ENCODE measurements around the gene PID1.
"Not testable (repeated sequence)": the region's sequence is repeated elsewhere in the genome, so short reads cannot be mapped to it uniquely, and the experiment has no call there.

Gene PID1

DNA sequence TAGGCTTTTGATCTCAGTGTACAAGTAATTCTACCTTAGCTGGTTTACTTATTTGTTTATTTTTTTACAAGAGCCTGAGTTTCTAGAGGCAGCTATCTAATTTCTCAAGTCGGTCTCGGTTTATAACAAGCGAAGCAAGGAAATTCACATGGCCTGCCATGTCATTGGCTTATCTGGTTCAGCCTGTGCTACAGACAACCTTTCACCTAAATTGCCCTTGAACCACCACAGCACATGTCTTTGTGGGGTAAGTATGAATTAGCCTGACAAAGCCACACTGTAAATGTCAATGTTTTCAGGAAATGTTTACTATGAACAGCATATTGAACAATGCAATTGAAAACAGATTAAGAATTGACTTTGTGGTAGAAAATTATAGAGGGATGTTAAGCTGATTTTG is 167.1 kb downstream of the PID1 start:
- no peak for DNase-seq

DNA sequence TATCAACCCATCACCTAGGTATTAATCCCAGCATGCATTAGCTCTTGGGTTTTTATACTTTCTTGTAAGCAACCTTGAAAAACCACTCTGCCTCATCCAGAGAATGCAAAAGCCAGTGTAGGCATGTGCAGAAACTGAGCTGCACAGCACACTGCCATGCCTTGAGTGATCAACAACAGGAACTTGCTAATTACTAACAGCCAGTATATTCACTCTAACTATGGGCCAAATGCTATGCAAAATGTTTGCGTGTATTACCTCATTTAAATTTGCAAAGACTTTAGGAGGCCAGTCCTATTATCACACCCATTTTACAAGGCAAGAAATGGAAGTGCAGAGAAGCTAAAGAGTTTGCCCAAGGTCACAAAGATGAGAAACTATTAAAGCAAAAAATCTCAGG is 169.8 kb downstream of the PID1 start:
- DNase-seq = no peak

DNA sequence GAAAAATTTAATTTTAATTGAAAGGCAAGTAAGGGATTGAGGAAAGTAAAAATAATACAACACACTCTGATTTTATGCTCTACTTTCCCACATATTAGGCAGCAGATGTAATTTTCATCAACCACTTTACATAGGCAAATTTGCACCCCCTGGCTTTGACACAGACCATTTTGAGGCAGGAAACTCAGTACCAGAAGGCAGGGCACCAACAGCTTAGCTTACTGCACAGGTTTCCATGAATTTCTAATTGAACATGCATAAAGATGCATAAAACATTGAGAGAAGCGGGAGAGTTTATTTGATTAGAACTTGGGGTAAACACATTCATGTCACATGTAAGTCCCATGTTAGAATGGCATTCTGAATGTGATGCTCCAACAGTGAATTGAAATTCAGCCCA is 171.9 kb downstream of the PID1 start:
- DNase-seq = no peak

DNA sequence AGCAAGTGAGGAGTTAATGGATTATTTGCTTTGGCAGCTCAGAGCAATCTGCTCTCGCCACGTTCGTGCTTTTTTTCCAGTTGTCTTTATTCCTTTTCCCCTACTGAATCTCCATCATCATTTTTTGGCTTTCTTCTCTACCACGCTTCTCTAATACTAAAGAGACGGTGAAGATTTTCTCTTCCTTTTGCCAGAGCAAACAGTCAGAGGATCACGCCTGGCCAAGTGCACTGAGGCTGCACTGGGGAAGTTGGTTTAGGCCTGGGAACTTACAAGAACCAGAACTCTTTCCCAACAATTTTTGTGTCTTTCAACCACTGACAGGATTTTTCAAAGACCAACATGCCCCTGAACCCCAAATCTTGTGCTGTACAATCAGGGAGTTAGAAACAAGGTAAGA is 172.3 kb downstream of the PID1 start:
- DNase-seq = no peak

DNA sequence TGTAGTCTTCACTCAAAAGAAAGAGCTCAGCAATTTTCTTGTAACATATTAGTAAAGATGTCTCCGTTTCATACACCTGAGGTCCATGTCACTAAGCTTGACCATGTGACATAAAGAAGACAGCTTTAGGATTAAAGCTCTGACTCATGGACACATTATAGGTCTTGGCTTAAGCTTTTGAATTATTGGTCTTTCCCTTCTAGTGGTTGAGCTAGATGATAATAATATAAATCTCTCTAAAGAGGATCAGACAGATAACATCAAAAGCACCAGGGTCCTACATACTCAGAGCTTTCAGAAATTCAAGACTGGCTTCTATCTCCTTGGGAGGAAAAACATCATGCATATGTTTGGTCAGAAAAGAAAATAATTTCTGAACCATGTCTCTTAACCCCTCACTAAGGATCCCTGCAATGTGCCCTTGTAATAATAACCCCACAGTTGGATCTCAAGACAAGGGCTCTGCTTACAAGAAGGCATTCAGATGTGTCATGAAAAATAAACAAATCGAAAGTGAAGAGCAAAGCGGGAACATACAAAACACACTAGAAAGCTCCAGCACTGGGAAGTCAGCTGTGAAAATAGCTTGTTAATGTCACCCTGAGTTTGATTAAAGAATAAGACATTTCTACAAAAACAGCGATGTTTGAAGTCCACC is 174.5 kb downstream of the PID1 start:
- DNase-seq = no peak

DNA sequence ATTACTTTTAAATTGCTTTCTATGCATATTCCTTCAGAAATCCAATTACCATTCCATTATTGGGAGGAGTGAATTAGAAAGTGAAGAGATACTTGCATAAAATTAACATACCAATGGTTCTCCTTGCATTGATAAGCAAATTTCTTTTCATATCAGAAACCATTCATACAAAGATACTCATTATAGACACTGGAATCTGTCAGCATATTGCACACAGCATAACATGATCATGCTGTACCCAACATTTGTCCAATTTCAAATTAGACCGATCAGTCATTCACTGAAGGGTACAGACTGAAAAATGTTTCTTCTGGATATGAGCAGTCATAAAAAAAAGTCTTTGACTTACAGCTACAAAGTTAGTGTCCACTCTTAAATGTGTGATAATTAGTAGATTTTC is 175.6 kb downstream of the PID1 start:
- no peak for DNase-seq

DNA sequence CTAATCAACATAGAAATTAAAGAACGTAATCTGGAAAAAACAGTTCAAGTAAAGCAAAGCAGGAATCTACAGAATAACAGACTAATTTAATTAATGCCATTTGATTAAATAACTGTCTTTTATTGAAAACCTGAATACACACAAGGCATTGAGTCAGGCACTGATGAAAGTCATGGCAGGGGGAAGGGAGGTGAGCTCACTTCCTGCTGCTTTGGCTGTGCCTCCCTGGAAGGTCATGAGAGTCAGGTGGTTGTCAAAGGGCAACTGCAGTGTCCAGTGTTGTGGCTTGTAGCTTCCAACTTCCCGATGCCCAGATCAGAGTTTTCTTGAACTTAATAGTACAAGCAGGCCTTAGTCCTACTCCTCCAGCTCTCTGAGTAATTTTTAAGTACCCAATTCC is 180.9 kb downstream of the PID1 start:
- DNase-seq = no peak

DNA sequence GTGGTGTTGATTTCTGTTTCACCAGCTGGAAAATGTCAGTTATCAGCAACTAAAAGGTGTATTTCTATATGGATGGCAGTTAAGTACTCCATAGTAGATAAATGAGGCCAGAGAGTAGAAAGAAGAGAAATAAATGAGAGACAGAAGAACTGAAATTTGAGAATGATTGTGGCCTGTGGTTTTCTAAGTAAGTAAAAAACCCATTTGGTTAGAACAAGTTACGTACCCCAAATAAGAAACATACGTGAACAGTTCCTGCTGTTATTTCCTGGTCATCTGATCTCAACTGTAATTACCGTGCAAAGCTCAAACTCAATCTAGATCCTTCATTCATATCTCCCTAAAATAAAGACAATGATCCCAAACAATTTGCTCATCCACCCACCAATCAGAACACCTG is 181.3 kb downstream of the PID1 start:
- no peak for DNase-seq

DNA sequence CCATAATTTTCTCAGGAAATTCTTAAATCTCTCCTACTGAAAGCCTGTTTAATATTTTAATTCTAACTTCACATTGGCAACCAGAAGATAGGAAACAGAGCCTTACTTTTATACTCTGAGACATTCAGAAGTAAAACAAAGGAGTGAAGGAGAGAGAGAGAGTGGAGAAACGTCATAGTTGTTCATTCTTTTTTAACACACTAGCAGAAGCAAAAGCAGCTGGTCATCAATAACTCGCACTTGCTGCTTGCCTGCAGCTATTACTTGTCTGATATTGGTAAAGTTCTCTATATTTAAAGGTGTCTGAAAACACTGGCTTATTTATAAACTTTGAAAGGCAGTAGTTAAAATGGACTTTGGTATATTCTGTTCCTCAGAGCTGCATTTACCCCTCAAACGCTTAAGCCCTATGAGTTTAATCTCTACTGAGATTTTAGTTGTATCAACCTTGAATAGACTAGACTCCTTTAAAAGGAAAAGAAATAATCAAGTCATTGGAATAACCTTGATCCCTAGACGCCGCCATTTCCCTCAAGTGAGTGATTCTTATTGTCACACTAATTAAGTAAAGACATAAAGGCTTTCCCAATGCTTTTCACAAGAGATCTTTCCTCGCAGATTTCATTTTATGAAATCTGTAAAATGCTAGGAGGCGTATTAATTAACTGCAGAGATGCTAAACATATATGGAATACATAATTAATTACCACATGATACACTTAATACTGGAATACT is 182.0 kb downstream of the PID1 start:
- DNase-seq = no peak

DNA sequence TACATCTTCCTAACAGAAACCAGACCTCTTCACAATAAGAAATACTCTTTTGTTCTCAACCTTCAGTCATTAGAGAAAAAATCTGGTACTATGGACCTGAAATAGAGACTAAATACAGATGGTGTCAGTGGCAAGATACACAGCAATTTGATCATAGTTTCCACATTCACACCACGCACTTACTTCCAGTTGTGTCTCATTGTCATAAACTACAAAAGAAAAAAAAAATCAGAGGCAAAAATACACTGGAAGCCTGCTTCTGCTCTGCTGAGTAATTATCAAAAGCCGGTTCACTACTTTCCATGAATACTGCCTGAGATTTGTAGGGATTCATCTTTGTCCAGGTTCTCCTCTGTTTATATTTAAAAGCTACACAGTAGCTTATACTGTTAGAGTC is 182.6 kb downstream of the PID1 start:
- DNase-seq = no peak

DNA sequence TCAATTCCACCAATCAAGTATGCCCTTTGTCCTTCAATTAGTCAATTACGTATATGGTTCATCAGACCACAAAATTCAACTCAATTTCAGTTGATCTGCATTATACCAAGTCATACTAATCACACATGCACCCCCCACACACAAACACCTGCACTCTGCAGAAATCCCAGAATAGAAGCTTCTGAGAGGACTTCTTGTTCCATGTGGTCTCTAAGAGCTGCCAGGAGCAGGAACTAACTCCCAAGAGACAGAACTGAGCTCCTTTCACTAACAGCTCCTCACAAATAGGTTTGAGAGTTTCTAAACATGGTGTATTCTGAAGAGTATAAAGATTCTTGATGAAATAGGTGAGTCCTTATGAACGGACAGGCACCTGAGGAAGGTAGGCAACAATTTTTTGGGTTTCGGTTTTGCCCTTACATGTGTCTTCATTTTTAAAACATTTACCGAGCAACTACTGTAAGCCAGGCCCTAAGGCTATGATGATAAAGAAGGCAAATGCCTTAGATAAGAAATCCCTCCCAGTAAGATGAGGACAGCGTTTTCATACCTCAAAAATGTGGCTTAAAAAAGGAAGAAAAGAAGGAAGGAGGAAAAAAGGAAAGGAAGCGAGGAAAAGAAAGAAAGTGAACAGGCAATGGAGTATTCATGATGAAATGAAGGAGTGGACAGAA is 183.1 kb downstream of the PID1 start:
- no peak for DNase-seq

DNA sequence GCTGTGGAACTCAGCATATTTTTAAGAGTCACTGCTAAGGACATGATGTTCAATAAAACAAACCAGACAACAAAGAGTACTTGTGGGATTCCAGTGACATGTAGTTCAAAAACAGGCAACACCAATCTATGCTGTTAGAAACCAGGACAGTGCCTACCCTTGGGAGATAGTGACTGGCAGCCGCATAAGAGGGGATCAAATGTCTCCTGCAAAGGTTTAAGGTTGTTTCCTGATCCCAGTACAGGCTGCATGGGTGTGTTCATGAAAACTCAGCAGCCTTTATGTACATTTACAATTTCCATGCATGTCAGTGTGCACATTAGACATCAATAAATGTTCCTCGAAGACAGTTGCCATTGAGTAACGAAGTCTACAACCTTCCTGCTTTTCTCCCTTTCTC is 183.8 kb downstream of the PID1 start:
- DNase-seq = no peak

DNA sequence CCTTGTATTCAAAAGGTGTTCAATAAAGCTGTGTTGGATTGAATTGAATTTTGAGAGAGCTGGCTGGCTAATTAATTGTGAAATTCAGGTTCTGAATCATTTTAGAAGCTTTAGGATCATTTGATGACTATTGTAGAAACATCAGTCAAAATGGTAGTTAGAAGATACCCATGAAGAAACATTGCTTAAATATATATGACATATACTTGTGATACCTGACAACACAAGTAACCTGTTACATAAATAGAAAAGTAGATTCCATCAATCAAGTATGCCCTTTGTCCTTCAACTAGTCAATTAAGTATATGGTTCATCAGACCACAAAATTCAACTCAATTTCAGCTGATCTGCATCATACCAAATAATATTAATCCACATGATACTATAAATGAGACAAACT is 185.6 kb downstream of the PID1 start:
- no peak for DNase-seq

DNA sequence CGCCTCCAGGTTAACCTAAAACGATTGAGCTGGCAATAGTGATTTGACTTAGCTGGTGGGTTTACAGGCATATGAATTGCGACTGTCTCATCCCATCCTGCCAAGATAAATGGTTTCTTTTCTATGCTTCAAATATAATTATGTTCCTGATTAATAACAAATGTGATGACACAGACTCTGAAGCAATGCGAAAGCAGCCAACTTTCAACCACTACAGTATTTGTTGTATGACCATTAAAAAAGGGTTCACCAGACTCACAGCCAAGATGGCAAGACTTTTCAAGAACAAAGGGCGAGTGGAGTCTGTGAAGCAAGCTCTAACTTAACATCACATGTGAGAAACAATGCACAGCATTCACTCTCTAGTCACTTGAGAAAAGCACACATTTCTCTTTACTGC is 186.6 kb downstream of the PID1 start:
- DNase-seq = no peak

DNA sequence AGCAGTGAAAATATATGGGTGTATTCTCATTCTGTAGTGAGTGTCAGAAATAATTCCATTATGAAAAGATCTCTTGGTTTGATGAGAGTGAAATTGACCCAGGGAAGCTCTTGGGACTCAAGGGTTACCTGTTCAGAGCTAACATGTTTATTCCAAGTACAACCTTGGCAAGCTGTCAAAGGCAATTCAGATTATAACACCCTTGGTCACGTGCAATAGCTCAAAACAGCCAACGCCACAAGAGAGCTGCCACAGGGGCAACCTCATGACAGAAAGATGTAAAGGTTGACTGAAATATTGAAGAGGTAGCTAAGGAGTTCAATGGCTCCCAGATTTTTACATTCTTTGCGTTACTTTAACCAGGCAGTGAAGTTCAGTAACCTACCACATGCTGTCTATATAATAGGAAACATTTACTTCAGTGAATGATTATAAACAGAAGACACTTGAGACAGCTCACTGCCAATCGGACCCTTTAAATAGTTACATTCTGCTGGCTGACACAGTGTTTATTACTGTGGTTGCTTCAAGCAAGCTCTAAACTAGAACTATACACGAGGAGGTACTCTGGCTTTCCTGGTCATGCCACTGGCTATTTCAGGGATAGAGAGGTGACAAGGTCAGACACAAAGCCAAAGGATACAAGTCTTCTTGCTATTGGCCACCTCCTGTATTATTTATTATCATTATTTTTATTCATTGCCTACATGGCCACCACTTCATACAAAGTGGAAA is 187.3 kb downstream of the PID1 start:
- no peak for DNase-seq

DNA sequence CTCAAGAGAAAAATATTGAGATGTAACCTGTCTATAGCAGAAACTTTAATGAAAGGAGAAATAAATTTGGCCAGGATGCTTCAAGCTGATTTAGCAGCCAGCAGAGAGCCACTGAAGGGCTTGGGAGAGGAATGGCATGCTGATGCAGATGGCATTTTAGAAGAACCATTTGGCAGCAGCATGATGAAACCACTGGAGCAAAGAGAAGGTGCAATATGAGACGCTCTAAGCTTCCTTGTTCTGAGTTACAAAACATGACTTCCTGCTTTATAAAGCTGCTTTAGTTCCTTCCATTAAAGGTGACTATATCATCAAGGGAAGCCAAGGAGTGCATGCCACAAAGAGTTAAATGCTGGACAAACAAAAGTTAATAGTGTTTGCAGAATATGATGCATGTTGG is 189.7 kb downstream of the PID1 start:
- no peak for DNase-seq

DNA sequence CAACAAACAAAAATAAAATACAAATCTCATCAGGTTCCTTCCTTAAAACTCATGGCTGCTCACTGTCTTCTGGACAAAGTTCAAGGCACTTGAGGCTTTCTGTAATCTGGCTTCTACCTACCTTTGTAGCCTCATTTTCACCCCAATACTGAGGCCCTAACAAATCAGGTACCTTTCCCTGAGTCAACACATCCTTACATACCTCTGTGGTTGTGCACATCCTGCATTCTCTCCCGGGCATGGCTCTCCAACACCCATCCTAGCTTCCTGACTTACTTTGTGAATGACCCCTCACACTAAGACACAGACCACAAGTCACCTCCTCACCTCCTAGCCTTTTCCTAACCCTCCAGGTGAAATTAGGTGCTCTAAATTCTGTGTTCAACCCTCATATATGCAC is 190.9 kb downstream of the PID1 start:
- DNase-seq = no peak

DNA sequence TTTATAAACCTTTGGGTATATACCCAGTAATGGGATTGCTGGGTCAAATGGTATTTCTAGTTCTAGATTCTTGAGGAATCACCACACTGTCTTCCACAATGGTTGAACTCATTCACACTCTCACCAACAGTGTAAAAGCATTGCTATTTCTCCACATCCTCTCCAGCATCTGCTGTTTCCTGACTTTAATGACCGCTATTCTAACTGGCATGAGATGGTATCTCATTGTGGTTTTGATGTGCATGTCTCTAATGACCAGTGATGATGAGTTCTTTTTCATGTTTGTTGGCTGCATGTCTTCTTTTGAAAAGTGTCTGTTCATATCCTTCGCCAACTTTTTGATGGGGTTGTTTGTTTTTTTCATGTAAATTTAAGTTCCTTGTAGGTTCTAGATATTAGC is 194.2 kb downstream of the PID1 start:
- DNase-seq = not testable (repeated sequence)

DNA sequence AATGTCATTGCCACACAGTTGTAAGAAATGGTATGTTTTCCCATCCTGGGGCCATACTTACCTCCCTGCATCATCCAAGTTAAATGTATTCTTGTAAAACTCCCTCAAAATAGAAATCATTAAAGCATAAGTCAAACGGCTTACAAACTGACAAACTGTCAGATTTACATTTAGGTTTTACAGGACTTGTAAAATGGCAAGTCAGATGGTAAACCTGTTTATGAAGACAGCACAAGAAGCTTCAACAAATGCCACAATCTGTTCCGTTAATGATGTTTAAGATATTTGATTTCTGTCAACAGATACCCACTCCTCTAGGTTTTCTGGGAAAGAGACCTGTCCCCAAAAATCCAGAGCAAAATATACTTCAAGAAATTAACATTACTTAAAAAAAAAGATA is 197.2 kb downstream of the PID1 start:
- DNase-seq = no peak

DNA sequence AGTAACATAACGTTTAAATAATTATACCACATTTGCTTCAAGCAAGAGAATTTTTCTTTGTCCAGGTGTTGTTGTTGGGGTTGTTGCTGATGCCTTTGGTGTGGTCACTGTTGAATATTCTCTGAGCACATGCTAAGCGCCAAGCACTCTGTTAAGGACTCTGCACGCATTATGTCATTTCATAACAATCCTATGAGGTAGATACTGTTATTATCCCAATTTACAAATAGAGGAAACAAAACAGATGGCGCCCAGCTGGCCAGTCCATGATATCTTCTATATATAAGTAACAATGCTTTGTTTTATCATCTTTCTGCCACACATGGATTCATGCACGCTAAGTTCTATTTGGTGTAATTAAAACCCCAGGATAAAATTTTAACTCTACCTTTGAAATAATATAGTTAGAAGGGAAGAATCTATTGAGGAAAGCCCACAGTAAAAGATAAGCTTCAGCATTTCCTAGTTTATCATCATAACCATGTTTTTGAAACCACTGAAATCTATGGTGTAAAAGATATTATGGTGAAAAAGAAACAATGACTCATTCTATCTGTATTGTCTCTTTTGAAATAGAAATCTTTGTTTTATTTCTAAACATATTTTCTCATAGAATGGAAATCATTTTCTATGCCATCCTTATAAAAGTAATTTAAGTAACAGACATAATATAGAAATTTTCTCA is 199.7 kb downstream of the PID1 start:
- DNase-seq = no peak

DNA sequence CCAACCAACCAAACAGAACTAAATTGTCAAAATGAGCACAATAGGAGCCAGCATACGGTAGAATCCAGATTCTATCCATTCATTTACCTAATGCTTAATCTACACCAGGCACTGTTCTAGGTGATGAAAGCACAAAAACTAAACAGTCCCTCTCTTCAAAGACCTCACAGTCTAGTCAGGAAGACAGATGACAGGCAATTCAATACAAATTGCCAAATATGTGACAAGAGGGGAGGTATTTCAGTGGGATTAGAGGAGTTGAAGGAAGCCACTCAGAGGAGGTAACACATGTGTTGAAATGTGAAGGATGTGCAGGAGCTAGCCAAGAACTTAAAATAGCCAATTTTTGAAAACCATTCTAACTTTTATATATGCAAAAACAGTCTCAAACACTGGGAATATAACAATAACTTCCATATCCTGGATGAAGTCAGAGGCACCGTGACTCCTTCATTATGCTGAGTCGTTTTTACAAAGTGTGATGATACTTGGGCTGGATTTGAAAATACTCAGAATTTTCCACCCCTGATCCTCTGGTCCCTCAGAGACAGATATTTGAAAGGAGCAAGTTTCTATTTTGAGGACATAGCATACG is 204.9 kb downstream of the PID1 start:
- DNase-seq = no peak

DNA sequence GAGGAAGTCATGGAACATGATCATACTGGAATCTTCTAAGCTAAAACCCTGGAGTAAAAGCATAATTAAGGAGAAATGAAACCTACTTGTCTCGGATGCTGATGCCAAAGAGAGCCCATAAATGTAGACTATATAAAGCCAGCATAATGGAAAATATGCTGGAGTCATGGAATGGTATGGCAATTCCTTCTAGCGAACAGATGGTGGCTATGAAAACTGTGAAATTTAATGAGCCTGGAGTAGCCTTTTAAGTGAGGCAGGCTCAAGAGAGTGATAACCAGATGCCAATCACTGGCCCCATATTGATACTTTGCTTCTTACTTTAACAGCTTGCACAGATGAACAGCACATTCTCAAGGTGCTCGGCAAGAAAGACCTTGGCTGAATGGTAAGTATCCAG is 206.3 kb downstream of the PID1 start:
- DNase-seq = no peak

DNA sequence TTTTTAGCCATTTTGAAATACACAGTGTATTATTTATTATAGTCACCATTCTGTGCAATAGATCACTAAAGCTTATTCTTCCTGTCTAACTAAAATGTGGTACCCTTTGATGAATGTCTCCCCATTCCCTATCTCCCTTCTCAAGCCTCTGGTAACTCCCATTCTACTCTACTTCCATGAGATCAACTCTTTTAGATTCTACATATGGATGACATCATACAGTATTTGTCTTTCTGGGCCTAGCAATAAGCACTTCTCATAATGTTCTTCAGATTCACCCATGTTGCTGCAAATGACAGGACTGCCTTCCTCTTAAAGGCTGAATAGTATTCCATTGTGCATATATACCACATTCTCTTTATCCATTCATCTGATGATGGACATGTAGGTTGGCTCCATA is 210.9 kb downstream of the PID1 start:
- DNase-seq = no peak
